ENCODE data around the gene ZNF254. TPM values are rescaled to one million over a fixed set of nuclear protein-coding genes. Genes with fewer than 3 reads are reported as not detected.
A peak's percentile ranks its signal among the peaks of the same experiment; 100 is the strongest.
"Not testable (repeated sequence)": the region's sequence is repeated elsewhere in the genome, so short reads cannot be mapped to it uniquely, and the experiment has no call there.

Gene ZNF254
- total RNA-seq, result 7.8 and 8.4 TPM in 2 replicates

GRCh38 chr19:24086974-24087595 lies at the start of gene ZNF254:
Gene ZNF254 (plus strand): TSS chr19:24087187. CDS start chr19:24087308, 121 bp downstream.
- Mint-ChIP-seq H3K4me1 (ENCODE audit: low read depth) (no peaks in the 10 kb centered on the region), H3K9me3 (peaks cover 10% of the 10 kb centered on the region), H3K27me3 (ENCODE audit: insufficient read depth) (no peaks in the 10 kb centered on the region), H3K36me3 (ENCODE audit: low read depth) (peaks cover 8% of the 10 kb centered on the region), H3K4me3 (peak within 1 kb of the TSS; percentile 95), H3K27ac (peak within 1 kb of the TSS; percentile 95)
- DNase-seq (ENCODE audit: low spot score), result peak; percentile 77
- intact Hi-C loops (cut with micrococcal nuclease), result loop anchor here (1.0 to 5.0 kb wide), 5 partner anchors 35 to 690 kb away; partner anchors contain the start of genes ZNF675, ZNF726 and ZNF91

GRCh38 chr19:24040621-24041020 lies 46.4 kb upstream of the ZNF254 start:
- H3K27ac Mint-ChIP-seq, result no peak overlapping the region
- no peak for DNase-seq (ENCODE audit: low spot score)
- peaks cover 16% of the 10 kb centered on the region for H3K9me3 Mint-ChIP-seq
- H3K4me3 Mint-ChIP-seq, result no peak overlapping the region
- no peaks in the 10 kb centered on the region for H3K27me3 Mint-ChIP-seq (ENCODE audit: insufficient read depth)
- intact Hi-C loops (cut with micrococcal nuclease), result no loop called here
- peaks cover 48% of the 10 kb centered on the region for H3K36me3 Mint-ChIP-seq (ENCODE audit: low read depth)
- H3K4me1 Mint-ChIP-seq (ENCODE audit: low read depth), result peaks cover 10% of the 10 kb centered on the region

GRCh38 chr19:24041326-24041725 lies 45.7 kb upstream of the ZNF254 start:
- H3K27ac Mint-ChIP-seq; DNase-seq (ENCODE audit: low spot score); H3K4me3 Mint-ChIP-seq; H3K27me3 Mint-ChIP-seq (ENCODE audit: insufficient read depth); intact Hi-C loops (cut with micrococcal nuclease); H3K4me1 Mint-ChIP-seq (ENCODE audit: low read depth): not testable (repeated sequence)
- peaks cover 16% of the 10 kb centered on the region for H3K9me3 Mint-ChIP-seq
- peaks cover 42% of the 10 kb centered on the region for H3K36me3 Mint-ChIP-seq (ENCODE audit: low read depth)

GRCh38 chr19:24046550-24046949 lies 40.4 kb upstream of the ZNF254 start:
- peaks cover 8% of the 10 kb centered on the region for H3K9me3 Mint-ChIP-seq
- peaks cover 57% of the 10 kb centered on the region for H3K36me3 Mint-ChIP-seq (ENCODE audit: low read depth)
- H3K27me3 Mint-ChIP-seq (ENCODE audit: insufficient read depth), result no peaks in the 10 kb centered on the region
- no peak overlapping the region for H3K4me3 Mint-ChIP-seq
- H3K4me1 Mint-ChIP-seq (ENCODE audit: low read depth), result no peaks in the 10 kb centered on the region
- H3K27ac Mint-ChIP-seq, result no peak overlapping the region
- intact Hi-C loops (cut with micrococcal nuclease), result no loop called here
- DNase-seq (ENCODE audit: low spot score), result no peak

GRCh38 chr19:24048261-24048660 lies 38.7 kb upstream of the ZNF254 start:
- H3K4me3 Mint-ChIP-seq, result no peak overlapping the region
- no peaks in the 10 kb centered on the region for H3K9me3 Mint-ChIP-seq
- intact Hi-C loops (cut with micrococcal nuclease), result no loop called here
- peaks cover 62% of the 10 kb centered on the region for H3K36me3 Mint-ChIP-seq (ENCODE audit: low read depth)
- no peaks in the 10 kb centered on the region for H3K4me1 Mint-ChIP-seq (ENCODE audit: low read depth)
- no peak overlapping the region for H3K27ac Mint-ChIP-seq
- H3K27me3 Mint-ChIP-seq (ENCODE audit: insufficient read depth), result no peaks in the 10 kb centered on the region
- DNase-seq (ENCODE audit: low spot score), result no peak

- peaks cover 69% of the 10 kb centered on the region for H3K36me3 Mint-ChIP-seq (ENCODE audit: low read depth)
Observed at GRCh38 chr19:24049537-24049936, 37.5 kb upstream of the ZNF254 start.

GRCh38 chr19:24051516-24051915 lies 35.5 kb upstream of the ZNF254 start:
- H3K9me3 Mint-ChIP-seq, result no peaks in the 10 kb centered on the region
- H3K4me3 Mint-ChIP-seq, result no peak overlapping the region
- H3K4me1 Mint-ChIP-seq (ENCODE audit: low read depth), result peaks cover 17% of the 10 kb centered on the region
- H3K36me3 Mint-ChIP-seq (ENCODE audit: low read depth), result peaks cover 70% of the 10 kb centered on the region
- H3K27ac Mint-ChIP-seq, result no peak overlapping the region
- no peaks in the 10 kb centered on the region for H3K27me3 Mint-ChIP-seq (ENCODE audit: insufficient read depth)
- DNase-seq (ENCODE audit: low spot score), result no peak
- intact Hi-C loops (cut with micrococcal nuclease), result loop anchor here (5.0 kb wide), 1 partner anchor 36 kb away; the partner anchor contains the start of gene ZNF254

More at GRCh38 chr19:24049537-24049936, 37.5 kb upstream of the ZNF254 start:
- Mint-ChIP-seq H3K27ac (no peak overlapping the region), H3K27me3 (ENCODE audit: insufficient read depth) (no peaks in the 10 kb centered on the region), H3K4me3 (no peak overlapping the region), H3K9me3 (no peaks in the 10 kb centered on the region), H3K4me1 (ENCODE audit: low read depth) (peaks cover 11% of the 10 kb centered on the region)
- no peak for DNase-seq (ENCODE audit: low spot score)
- intact Hi-C loops (cut with micrococcal nuclease), result no loop called here

- intact Hi-C loops (cut with micrococcal nuclease), result loop anchor here (5.0 kb wide), 1 partner anchor 34 kb away; the partner anchor contains the start of gene ZNF254
- H3K9me3 Mint-ChIP-seq, result no peaks in the 10 kb centered on the region
- H3K36me3 Mint-ChIP-seq (ENCODE audit: low read depth), result peaks cover 61% of the 10 kb centered on the region
- H3K4me1 Mint-ChIP-seq (ENCODE audit: low read depth), result peaks cover 17% of the 10 kb centered on the region
- H3K27me3 Mint-ChIP-seq (ENCODE audit: insufficient read depth), result no peaks in the 10 kb centered on the region
- no peak overlapping the region for H3K4me3 Mint-ChIP-seq
- no peak overlapping the region for H3K27ac Mint-ChIP-seq
- no peak for DNase-seq (ENCODE audit: low spot score)
Observed at GRCh38 chr19:24052811-24053210, 34.2 kb upstream of the ZNF254 start.

- no peak overlapping the region for H3K4me3 Mint-ChIP-seq
- peaks cover 60% of the 10 kb centered on the region for H3K36me3 Mint-ChIP-seq (ENCODE audit: low read depth)
- no peak for DNase-seq (ENCODE audit: low spot score)
- H3K9me3 Mint-ChIP-seq, result peaks cover under 1% of the 10 kb centered on the region
- peaks cover 17% of the 10 kb centered on the region for H3K4me1 Mint-ChIP-seq (ENCODE audit: low read depth)
- intact Hi-C loops (cut with micrococcal nuclease), result loop anchor here (5.0 kb wide), 1 partner anchor 34 kb away; the partner anchor contains the start of gene ZNF254
- no peaks in the 10 kb centered on the region for H3K27me3 Mint-ChIP-seq (ENCODE audit: insufficient read depth)
- no peak overlapping the region for H3K27ac Mint-ChIP-seq
Observed at GRCh38 chr19:24053601-24054000, 33.4 kb upstream of the ZNF254 start.

GRCh38 chr19:24054044-24054935 lies 32.7 kb upstream of the ZNF254 start:
- DNase-seq (ENCODE audit: low spot score), result no peak
- H3K27me3 Mint-ChIP-seq (ENCODE audit: insufficient read depth), result no peaks in the 10 kb centered on the region
- H3K27ac Mint-ChIP-seq, result peak overlapping the region; percentile 59
- peaks cover 3% of the 10 kb centered on the region for H3K9me3 Mint-ChIP-seq
- intact Hi-C loops (cut with micrococcal nuclease), result loop anchor here (1.0 to 5.0 kb wide), 2 partner anchors 21 to 33 kb away; partner anchors contain the start of gene ZNF254
- H3K36me3 Mint-ChIP-seq (ENCODE audit: low read depth), result peaks cover 60% of the 10 kb centered on the region
- H3K4me1 Mint-ChIP-seq (ENCODE audit: low read depth), result peaks cover 17% of the 10 kb centered on the region
- no peak overlapping the region for H3K4me3 Mint-ChIP-seq

GRCh38 chr19:24055548-24055947 lies 31.4 kb upstream of the ZNF254 start:
- Mint-ChIP-seq H3K36me3 (ENCODE audit: low read depth) (peaks cover 58% of the 10 kb centered on the region), H3K4me1 (ENCODE audit: low read depth) (peaks cover 17% of the 10 kb centered on the region), H3K9me3 (peaks cover 5% of the 10 kb centered on the region), H3K4me3 (no peak overlapping the region), H3K27ac (no peak overlapping the region), H3K27me3 (ENCODE audit: insufficient read depth) (no peaks in the 10 kb centered on the region)
- no peak for DNase-seq (ENCODE audit: low spot score)
- intact Hi-C loops (cut with micrococcal nuclease), result no loop called here

- Mint-ChIP-seq H3K4me3 (no peak overlapping the region), H3K9me3 (peaks cover 8% of the 10 kb centered on the region), H3K36me3 (ENCODE audit: low read depth) (peaks cover 49% of the 10 kb centered on the region), H3K27ac (no peak overlapping the region), H3K4me1 (ENCODE audit: low read depth) (peaks cover 17% of the 10 kb centered on the region), H3K27me3 (ENCODE audit: insufficient read depth) (no peaks in the 10 kb centered on the region)
- intact Hi-C loops (cut with micrococcal nuclease), result no loop called here
- no peak for DNase-seq (ENCODE audit: low spot score)
Observed at GRCh38 chr19:24057144-24057543, 29.8 kb upstream of the ZNF254 start.

All from activated T-helper 1 cell treated with anti-CD3 and anti-CD28 coated beads, Interleukin-12 subunit alpha, Interleukin-12 subunit beta, Interleukin-2, Interleukin-4 antibody, amounts not matched to agents 30 ng/mL and 10 ng/mL and 1 ng/mL, durations not matched to agents 14 hours and 24 hours and 36 hours (primary cell).